Neural crest cell (in vitro differentiated cells): ENCODE measurements around the gene WDR74. TPM values are rescaled to one million over a fixed set of nuclear protein-coding genes. Genes with fewer than 3 reads are reported as not detected.

ENCODE experiments used
- DNase-seq: peaks from one replicate; pipeline ENCODE4 v3.0.0; 2021; ENCODE audit warnings: low read depth, mixed read lengths, low spot score
- H3K27ac Mint-ChIP-seq: one replicate; pipeline ENCODE4 v1.8.0; 2021; ENCODE audit warnings: mild to moderate bottlenecking, mixed read lengths; ENCODE audit not compliant: unreplicated experiment
- H3K27me3 Mint-ChIP-seq: 2 replicates; pipeline ENCODE4 v1.8.0; 2021; ENCODE audit warnings: low read depth, mild to moderate bottlenecking, mixed read lengths
- H3K36me3 Mint-ChIP-seq: 2 replicates; pipeline ENCODE4 v1.8.0; 2021; ENCODE audit warnings: low read depth, mild to moderate bottlenecking, mixed read lengths
- H3K4me1 Mint-ChIP-seq: 2 replicates; pipeline ENCODE4 v1.8.0; 2021; ENCODE audit warnings: mixed read lengths
- H3K4me3 Mint-ChIP-seq: one replicate; pipeline ENCODE4 v1.8.0; 2021; ENCODE audit warnings: mild to moderate bottlenecking, mixed read lengths
- H3K9me3 Mint-ChIP-seq: 2 replicates; pipeline ENCODE4 v1.8.0; 2021; ENCODE audit warnings: mixed read lengths
- CTCF ChIP-seq: fragments of 200-600 bp; sonication (generic); conservative IDR thresholded peaks from 2 replicates; pipeline ENCODE4 v1.5.0; 2021; ENCODE audit warnings: antibody characterized with exemption, mild to moderate bottlenecking
- total RNA-seq: library from RNA; stranded (reverse); gene quantifications from 2 replicates; pipeline ENCODE4 v1.2.1, GENCODE V29; 2021

Gene WDR74
- total RNA-seq, 1 donor from 2014 or later = 62.1 TPM

GRCh38 chr11:62853279-62853965 is 14.0 kb upstream of the WDR74 start:
- no peak for TF ChIP-seq CTCF
- H3K27me3 Mint-ChIP-seq = peaks cover 40% of the 10 kb centered on the region
- H3K9me3 Mint-ChIP-seq = no peaks in the 10 kb centered on the region
- peak overlapping the region; percentile 100 for H3K27ac Mint-ChIP-seq
- peaks cover 64% of the 10 kb centered on the region for H3K4me1 Mint-ChIP-seq
- no peak for DNase-seq
- peaks cover 46% of the 10 kb centered on the region for H3K36me3 Mint-ChIP-seq
- H3K4me3 Mint-ChIP-seq = peak overlapping the region; percentile 98

DNA sequence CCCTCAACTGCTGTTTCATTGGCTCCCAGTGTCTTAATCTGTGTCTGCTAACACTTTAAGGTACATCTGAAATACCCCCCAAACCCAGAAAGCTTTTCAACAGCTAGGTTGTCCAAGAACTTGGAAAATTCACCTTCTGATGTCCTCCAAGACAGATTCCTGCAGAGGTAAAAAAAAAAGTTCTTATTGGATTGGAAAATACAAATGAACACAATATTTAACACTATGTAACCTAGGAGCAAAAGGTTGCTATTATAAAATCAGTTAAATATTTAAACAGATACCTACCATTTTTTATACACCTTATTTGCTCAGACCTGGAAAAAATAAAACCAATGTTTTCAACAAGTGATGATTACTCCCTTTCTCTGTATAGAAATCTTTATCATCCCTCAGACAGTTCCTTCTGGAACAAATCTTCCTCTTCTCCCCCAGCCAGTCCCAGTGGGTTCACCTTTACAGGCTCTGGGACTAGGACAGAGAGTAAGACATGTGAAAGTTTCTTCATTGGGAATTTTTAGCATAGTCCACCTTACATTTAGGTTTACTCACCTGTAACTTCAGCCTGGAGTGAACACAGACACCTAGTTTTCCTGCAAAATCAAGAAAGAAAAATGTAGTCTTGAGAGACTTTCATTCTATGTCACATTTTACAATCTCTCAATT is 13.3 kb upstream of the WDR74 start:
- DNase-seq = no peak
- H3K4me3 Mint-ChIP-seq = peak overlapping the region; percentile 98
- peak overlapping the region; percentile 38 for H3K27ac Mint-ChIP-seq
- TF ChIP-seq CTCF = no peak
- peaks cover 46% of the 10 kb centered on the region for H3K36me3 Mint-ChIP-seq
- H3K9me3 Mint-ChIP-seq = peaks cover 2% of the 10 kb centered on the region
- H3K27me3 Mint-ChIP-seq = peaks cover 46% of the 10 kb centered on the region
- peaks cover 57% of the 10 kb centered on the region for H3K4me1 Mint-ChIP-seq

GRCh38 chr11:62851807-62852522 is 12.6 kb upstream of the WDR74 start:
- peaks cover 3% of the 10 kb centered on the region for H3K9me3 Mint-ChIP-seq
- peaks cover 48% of the 10 kb centered on the region for H3K27me3 Mint-ChIP-seq
- TF ChIP-seq CTCF = no peak
- peak overlapping the region; percentile 20 for H3K27ac Mint-ChIP-seq
- peak overlapping the region; percentile 98 for H3K4me3 Mint-ChIP-seq
- no peak for DNase-seq
- peaks cover 46% of the 10 kb centered on the region for H3K36me3 Mint-ChIP-seq
- peaks cover 50% of the 10 kb centered on the region for H3K4me1 Mint-ChIP-seq

GRCh38 chr11:62850911-62851806 is 11.8 kb upstream of the WDR74 start:
- Mint-ChIP-seq H3K4me3 (peak overlapping the region; percentile 98), H3K4me1 (peaks cover 46% of the 10 kb centered on the region), H3K27me3 (peaks cover 49% of the 10 kb centered on the region), H3K36me3 (peaks cover 43% of the 10 kb centered on the region), H3K27ac (peak overlapping the region; percentile 54), H3K9me3 (peaks cover 3% of the 10 kb centered on the region)
- no peak for TF ChIP-seq CTCF
- DNase-seq = no peak

DNA sequence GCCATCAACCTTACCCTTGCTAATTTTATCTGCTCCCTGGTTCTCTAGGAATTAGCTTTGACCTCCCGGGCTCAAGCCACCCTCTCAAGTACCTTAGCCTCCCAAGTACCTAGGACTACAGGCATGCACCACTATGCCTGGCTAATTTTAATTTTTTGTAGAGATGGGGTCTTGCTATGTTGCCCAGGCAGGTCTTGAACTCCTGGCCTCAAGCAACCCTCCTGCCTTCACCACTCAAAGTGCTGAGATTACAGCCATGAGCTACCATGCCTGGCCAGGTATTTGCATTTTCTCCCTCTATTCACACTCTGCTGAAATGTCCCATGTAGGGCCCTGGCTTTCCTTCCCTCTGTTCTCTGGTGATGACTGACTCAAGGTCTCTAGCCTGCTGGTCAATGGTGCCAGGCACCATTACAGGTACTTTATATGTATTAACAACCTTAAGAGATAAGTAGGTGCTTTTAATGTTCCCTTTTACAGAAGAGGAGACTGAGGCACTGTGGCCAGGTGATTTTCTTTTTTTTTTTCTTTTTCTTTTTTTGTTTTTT is 8.5 kb upstream of the WDR74 start:
- no peak for TF ChIP-seq CTCF
- peaks cover 29% of the 10 kb centered on the region for H3K27me3 Mint-ChIP-seq
- H3K27ac Mint-ChIP-seq = no peak overlapping the region
- no peak for DNase-seq
- H3K36me3 Mint-ChIP-seq = peaks cover 11% of the 10 kb centered on the region
- H3K9me3 Mint-ChIP-seq = peaks cover 3% of the 10 kb centered on the region
- H3K4me1 Mint-ChIP-seq = peaks cover 21% of the 10 kb centered on the region
- peak overlapping the region; percentile 66 for H3K4me3 Mint-ChIP-seq
